Measurements from ENCODE around the gene SENP3.

- TF ChIP-seq EZH2 (IDR thresholded peaks at IDR 0.05; ENCODE audit: insufficient read depth, poor library complexity, severe bottlenecking) (no peak), EZH2phosphoT487 (IDR thresholded peaks at IDR 0.05; ENCODE audit: insufficient read depth, low read depth) (no peak)
Measured at GRCh38 chr17:7561028-7561575, 617 bp upstream of the SENP3 start.
